ENCODE data around the gene TBC1D9B.

The TBC1D9B gene

DNA sequence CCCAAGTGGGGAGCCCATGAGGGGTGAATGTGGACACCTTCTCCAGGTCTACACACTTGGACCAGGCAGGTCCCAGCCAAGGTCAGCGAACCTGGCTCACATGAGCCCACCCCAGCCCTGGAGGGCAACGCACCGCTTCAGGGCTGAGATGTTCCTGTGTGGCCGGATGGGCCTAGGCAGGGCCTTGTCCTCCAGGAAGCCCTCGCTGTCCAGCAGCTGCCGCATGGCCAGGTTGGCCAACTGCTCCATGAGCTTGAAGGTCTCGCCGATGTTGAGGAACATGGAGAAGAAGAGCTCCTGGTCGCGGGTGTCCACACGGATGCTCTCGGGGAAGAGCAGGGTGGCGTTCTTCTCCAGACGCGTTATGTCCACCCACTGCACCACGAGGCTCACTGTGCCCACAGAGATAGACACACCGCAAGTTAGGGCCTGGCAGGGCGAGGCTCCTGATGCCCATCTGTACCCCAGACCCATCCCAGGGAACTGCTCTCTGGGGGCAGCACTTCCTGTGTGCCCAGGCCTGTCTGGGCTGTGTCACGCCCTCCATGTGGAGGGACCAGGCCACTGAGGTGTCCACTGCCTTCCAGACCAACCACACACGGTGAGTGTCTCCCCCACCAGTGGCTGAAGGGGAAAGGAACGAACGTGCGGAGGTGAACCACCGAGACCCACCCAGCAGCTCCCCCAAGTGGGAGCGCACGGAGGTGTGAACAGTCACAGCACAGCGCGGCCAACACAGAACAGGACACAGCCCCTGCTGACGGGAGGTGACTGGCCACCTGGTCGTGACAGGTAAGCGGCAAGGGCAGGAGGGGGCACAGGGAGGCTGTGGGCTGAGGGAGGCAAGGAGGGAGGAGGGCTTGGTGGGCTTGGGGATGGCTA lies 14.4 kb downstream of the TBC1D9B start:
- H3K9me3 ChIP-seq (replicated peaks; ENCODE audit: low read length), result no peaks in the 10 kb centered on the region
- H3K4me1 ChIP-seq (ENCODE audit: control insufficient read depth, insufficient read depth, low read length), result no peaks in the 10 kb centered on the region
- no peak overlapping the region for H3K9ac ChIP-seq (ENCODE audit: low read depth, low read length)
- peaks cover 79% of the 10 kb centered on the region for H3K36me3 ChIP-seq (ENCODE audit: insufficient read depth, low read length)
- H3K4me2 ChIP-seq (ENCODE audit: low read length), result no peak overlapping the region
- H3K4me3 ChIP-seq (ENCODE audit: low read length), result no peak overlapping the region
- H3K27me3 ChIP-seq (ENCODE audit: control insufficient read depth, insufficient read depth, low read length), result no peaks in the 10 kb centered on the region

- H3K4me1 ChIP-seq (ENCODE audit: control insufficient read depth, insufficient read depth, low read length), result no peaks in the 10 kb centered on the region
- H3K4me2 ChIP-seq (ENCODE audit: low read length), result no peak overlapping the region
- H3K27me3 ChIP-seq (ENCODE audit: control insufficient read depth, insufficient read depth, low read length), result no peaks in the 10 kb centered on the region
- no peaks in the 10 kb centered on the region for H3K9me3 ChIP-seq (replicated peaks; ENCODE audit: low read length)
- H3K9ac ChIP-seq (ENCODE audit: low read depth, low read length), result no peak overlapping the region
- no peak overlapping the region for H3K4me3 ChIP-seq (ENCODE audit: low read length)
- peaks cover 83% of the 10 kb centered on the region for H3K36me3 ChIP-seq (ENCODE audit: insufficient read depth, low read length)
Measured at GRCh38 chr5:179892255-179892654, 15.4 kb downstream of the TBC1D9B start.

- no peaks in the 10 kb centered on the region for H3K4me1 ChIP-seq (ENCODE audit: control insufficient read depth, insufficient read depth, low read length)
- no peak overlapping the region for H3K4me2 ChIP-seq (ENCODE audit: low read length)
- H3K36me3 ChIP-seq (ENCODE audit: insufficient read depth, low read length), result peaks cover 92% of the 10 kb centered on the region
Measured at GRCh38 chr5:179890751-179891682, 16.7 kb downstream of the TBC1D9B start.

DNA sequence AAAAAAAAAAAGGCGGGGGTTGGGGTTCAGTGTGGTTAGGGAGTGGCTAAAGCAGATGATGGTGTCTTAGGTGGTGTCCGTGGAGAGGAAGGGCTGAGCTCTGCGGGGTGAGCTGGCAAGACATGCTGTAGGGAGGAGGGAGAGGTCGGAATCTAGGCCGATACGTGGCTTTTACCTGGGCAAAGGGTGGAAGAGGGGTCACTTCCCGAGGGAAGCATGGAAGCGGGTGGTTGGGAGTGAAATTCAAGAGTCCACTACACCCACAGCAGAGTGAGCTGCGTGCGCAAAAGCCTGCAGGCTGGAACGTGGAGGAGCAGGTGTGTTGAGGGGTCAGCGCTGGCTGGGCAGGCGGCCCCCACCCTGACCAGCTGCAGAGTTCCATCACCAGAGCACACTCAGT lies 17.8 kb downstream of the TBC1D9B start:
- no peak overlapping the region for H3K4me2 ChIP-seq (ENCODE audit: low read length)
- H3K4me3 ChIP-seq (ENCODE audit: low read length), result no peak overlapping the region
- peaks cover 90% of the 10 kb centered on the region for H3K36me3 ChIP-seq (ENCODE audit: insufficient read depth, low read length)
- H3K4me1 ChIP-seq (ENCODE audit: control insufficient read depth, insufficient read depth, low read length), result no peaks in the 10 kb centered on the region
- H3K27me3 ChIP-seq (ENCODE audit: control insufficient read depth, insufficient read depth, low read length), result no peaks in the 10 kb centered on the region
- H3K9ac ChIP-seq (ENCODE audit: low read depth, low read length), result no peak overlapping the region
- no peaks in the 10 kb centered on the region for H3K9me3 ChIP-seq (replicated peaks; ENCODE audit: low read length)

More at GRCh38 chr5:179890751-179891682, 16.7 kb downstream of the TBC1D9B start:
- H3K27me3 ChIP-seq (ENCODE audit: control insufficient read depth, insufficient read depth, low read length), result no peaks in the 10 kb centered on the region
- H3K9ac ChIP-seq (ENCODE audit: low read depth, low read length), result no peak overlapping the region
- no peak overlapping the region for H3K4me3 ChIP-seq (ENCODE audit: low read length)
- no peaks in the 10 kb centered on the region for H3K9me3 ChIP-seq (replicated peaks; ENCODE audit: low read length)

DNA sequence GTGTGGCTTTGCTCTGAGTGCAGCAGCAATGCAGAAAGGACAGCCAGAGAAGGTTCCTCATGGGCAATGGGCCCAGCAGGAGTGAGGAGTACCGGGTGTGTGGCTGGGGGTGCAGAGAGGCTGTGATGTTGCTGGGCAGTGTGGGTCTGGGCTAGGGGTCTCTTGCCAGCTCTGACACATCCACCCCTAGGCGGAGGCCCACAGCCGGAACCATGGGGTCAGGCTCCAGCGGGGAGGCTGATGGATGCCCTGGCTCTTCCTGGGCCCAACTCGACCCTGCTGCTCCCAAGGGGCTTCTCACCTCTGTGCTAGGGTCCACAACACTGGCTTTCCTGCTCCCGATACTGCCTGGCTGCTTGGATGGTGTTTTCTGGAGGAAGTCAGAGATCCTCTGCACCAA lies 19.9 kb downstream of the TBC1D9B start:
- Histone ChIP-seq H3K4me1 (ENCODE audit: control insufficient read depth, insufficient read depth, low read length) (no peaks in the 10 kb centered on the region), H3K4me2 (ENCODE audit: low read length) (no peak overlapping the region), H3K4me3 (ENCODE audit: low read length) (no peak overlapping the region), H3K9ac (ENCODE audit: low read depth, low read length) (no peak overlapping the region), H3K9me3 (replicated peaks; ENCODE audit: low read length) (peaks cover 3% of the 10 kb centered on the region), H3K36me3 (ENCODE audit: insufficient read depth, low read length) (peaks cover 93% of the 10 kb centered on the region), H3K27me3 (ENCODE audit: control insufficient read depth, insufficient read depth, low read length) (no peaks in the 10 kb centered on the region)

GRCh38 chr5:179887095-179887494 lies 20.6 kb downstream of the TBC1D9B start:
- H3K27me3 ChIP-seq (ENCODE audit: control insufficient read depth, insufficient read depth, low read length), result no peaks in the 10 kb centered on the region
- H3K9me3 ChIP-seq (replicated peaks; ENCODE audit: low read length), result peaks cover 3% of the 10 kb centered on the region
- H3K9ac ChIP-seq (ENCODE audit: low read depth, low read length), result no peak overlapping the region
- no peaks in the 10 kb centered on the region for H3K4me1 ChIP-seq (ENCODE audit: control insufficient read depth, insufficient read depth, low read length)
- no peak overlapping the region for H3K4me3 ChIP-seq (ENCODE audit: low read length)
- no peak overlapping the region for H3K4me2 ChIP-seq (ENCODE audit: low read length)
- peaks cover 93% of the 10 kb centered on the region for H3K36me3 ChIP-seq (ENCODE audit: insufficient read depth, low read length)

- H3K4me3 ChIP-seq (ENCODE audit: low read length), result no peak overlapping the region
- H3K27me3 ChIP-seq (ENCODE audit: control insufficient read depth, insufficient read depth, low read length), result no peaks in the 10 kb centered on the region
- peaks cover 86% of the 10 kb centered on the region for H3K36me3 ChIP-seq (ENCODE audit: insufficient read depth, low read length)
- H3K9ac ChIP-seq (ENCODE audit: low read depth, low read length), result no peak overlapping the region
- H3K9me3 ChIP-seq (replicated peaks; ENCODE audit: low read length), result peaks cover 3% of the 10 kb centered on the region
- no peaks in the 10 kb centered on the region for H3K4me1 ChIP-seq (ENCODE audit: control insufficient read depth, insufficient read depth, low read length)
- no peak overlapping the region for H3K4me2 ChIP-seq (ENCODE audit: low read length)
Measured at GRCh38 chr5:179886190-179886911, 21.3 kb downstream of the TBC1D9B start.

DNA sequence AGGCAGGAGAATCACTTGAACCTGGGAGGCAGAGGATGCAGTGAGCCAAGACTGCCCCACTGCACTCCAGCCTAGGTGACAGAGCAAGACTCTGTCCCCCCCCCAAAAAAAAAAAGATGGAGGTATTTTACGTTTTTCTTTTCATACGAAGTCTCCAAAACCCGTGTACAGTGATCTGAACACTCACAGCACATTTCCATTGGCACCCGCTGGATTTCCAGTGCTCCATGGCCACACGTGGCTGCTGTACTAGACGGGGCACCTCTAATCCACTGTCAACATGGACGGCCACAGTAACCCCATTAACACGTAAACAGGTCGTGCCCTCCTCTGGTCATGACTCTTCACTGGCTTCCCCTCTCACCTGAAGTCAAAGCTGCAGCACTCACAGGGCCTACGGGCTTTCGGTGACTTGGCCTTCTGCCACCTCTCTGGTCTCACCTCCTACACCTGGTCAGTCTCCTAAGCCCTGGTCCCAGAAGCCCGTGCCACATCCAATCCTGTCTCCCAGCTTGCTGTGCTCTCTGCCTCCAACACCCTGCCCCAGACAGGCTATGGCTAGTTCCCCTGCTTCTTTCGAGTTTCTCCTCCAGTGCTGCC lies 22.1 kb downstream of the TBC1D9B start:
- Histone ChIP-seq H3K36me3 (ENCODE audit: insufficient read depth, low read length) (peaks cover 79% of the 10 kb centered on the region), H3K27me3 (ENCODE audit: control insufficient read depth, insufficient read depth, low read length) (no peaks in the 10 kb centered on the region), H3K4me3 (ENCODE audit: low read length) (no peak overlapping the region), H3K4me2 (ENCODE audit: low read length) (no peak overlapping the region), H3K4me1 (ENCODE audit: control insufficient read depth, insufficient read depth, low read length) (no peaks in the 10 kb centered on the region), H3K9me3 (replicated peaks; ENCODE audit: low read length) (peaks cover 3% of the 10 kb centered on the region), H3K9ac (ENCODE audit: low read depth, low read length) (no peak overlapping the region)

GRCh38 chr5:179883163-179883562 lies 24.5 kb downstream of the TBC1D9B start:
- H3K27me3 ChIP-seq (ENCODE audit: control insufficient read depth, insufficient read depth, low read length), result no peaks in the 10 kb centered on the region
- no peak overlapping the region for H3K4me3 ChIP-seq (ENCODE audit: low read length)
- H3K4me1 ChIP-seq (ENCODE audit: control insufficient read depth, insufficient read depth, low read length), result peaks cover 11% of the 10 kb centered on the region
- H3K9me3 ChIP-seq (replicated peaks; ENCODE audit: low read length), result peaks cover 3% of the 10 kb centered on the region
- peaks cover 73% of the 10 kb centered on the region for H3K36me3 ChIP-seq (ENCODE audit: insufficient read depth, low read length)
- no peak overlapping the region for H3K4me2 ChIP-seq (ENCODE audit: low read length)
- H3K9ac ChIP-seq (ENCODE audit: low read depth, low read length), result no peak overlapping the region

DNA sequence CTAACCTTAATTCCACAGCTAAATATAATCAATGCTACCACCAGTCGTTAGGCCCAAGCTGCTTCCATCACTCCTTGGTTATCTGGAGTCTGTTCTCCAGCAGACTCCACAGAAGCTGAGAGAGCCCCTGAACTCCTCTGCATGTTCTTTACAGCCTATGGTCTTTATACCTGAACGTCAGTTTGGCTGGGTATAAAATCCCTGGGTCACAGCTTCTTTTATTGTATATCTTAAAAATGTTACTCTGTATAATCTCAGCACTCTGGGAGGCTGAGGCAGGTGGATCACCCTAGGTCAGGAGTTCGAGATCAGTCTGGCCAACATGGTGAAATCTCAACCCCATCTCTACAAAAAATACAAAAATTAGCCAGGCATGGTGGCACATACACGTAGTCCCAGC lies 25.4 kb downstream of the TBC1D9B start:
- H3K4me2 ChIP-seq (ENCODE audit: low read length), result no peak overlapping the region
- no peaks in the 10 kb centered on the region for H3K27me3 ChIP-seq (ENCODE audit: control insufficient read depth, insufficient read depth, low read length)
- H3K36me3 ChIP-seq (ENCODE audit: insufficient read depth, low read length), result peaks cover 71% of the 10 kb centered on the region
- H3K4me3 ChIP-seq (ENCODE audit: low read length), result no peak overlapping the region
- H3K9me3 ChIP-seq (replicated peaks; ENCODE audit: low read length), result peaks cover 3% of the 10 kb centered on the region
- peaks cover 13% of the 10 kb centered on the region for H3K4me1 ChIP-seq (ENCODE audit: control insufficient read depth, insufficient read depth, low read length)
- H3K9ac ChIP-seq (ENCODE audit: low read depth, low read length), result no peak overlapping the region
